GM12878 (cell line): ENCODE measurements around the gene HS6ST1. TPM values are rescaled to one million over a fixed set of nuclear protein-coding genes. Genes with fewer than 3 reads are reported as not detected.

ENCODE experiments used
- BACH1 ChIP-seq: fragments of 450-650 bp; IDR thresholded peaks from 2 replicates; pipeline ENCODE4 v1.6.1; 2017; ENCODE audit warnings: mild to moderate bottlenecking, borderline replicate concordance
- BCL11A ChIP-seq: IDR thresholded peaks from 2 replicates; pipeline ENCODE4 v1.6.1; 2011; ENCODE audit warnings: low read depth, low read length
- BHLHE40 ChIP-seq, 2 experiments: fragments of 450-650 bp in 1 of 2; IDR thresholded peaks; 2 replicates each; pipeline ENCODE4 v1.6.1; 2011 to 2017; ENCODE audit warnings: low read depth in 2 of 2, borderline replicate concordance in 1 of 2, improper control_type of control experiment in 1 of 2, low read length in 1 of 2, mild to moderate bottlenecking in 1 of 2
- CBFB ChIP-seq: IDR thresholded peaks from 2 replicates; pipeline ENCODE4 v1.6.1; 2016; ENCODE audit warnings: antibody characterized with exemption, low read depth
- CHD1 ChIP-seq: IDR thresholded peaks from 2 replicates; pipeline ENCODE4 v1.6.1; 2012; ENCODE audit warnings: low read depth, low read length, improper control_type of control experiment
- ELK1 ChIP-seq: IDR thresholded peaks from 2 replicates; pipeline ENCODE4 v1.6.1; 2012; ENCODE audit warnings: low read depth, low read length, improper control_type of control experiment
- GABPA ChIP-seq: IDR thresholded peaks from 2 replicates; pipeline ENCODE4 v1.6.1; 2014; ENCODE audit warnings: antibody characterized with exemption, low read depth, mild to moderate bottlenecking, inconsistent platforms
- GATAD2B ChIP-seq: fragments of 450-650 bp; conservative IDR thresholded peaks from 2 replicates; pipeline ENCODE4 v1.6.1; 2017; ENCODE audit warnings: low read depth, mild to moderate bottlenecking, moderate library complexity
- IKZF1 ChIP-seq: fragments of 450-650 bp; conservative IDR thresholded peaks from 2 replicates; pipeline ENCODE4 v1.6.1; 2017; ENCODE audit warnings: antibody characterized with exemption, mild to moderate bottlenecking
- MTA3 ChIP-seq: IDR thresholded peaks from 2 replicates; pipeline ENCODE4 v1.6.1; 2012; ENCODE audit warnings: low read length, inconsistent platforms, borderline replicate concordance
- MYB ChIP-seq: fragments of 150-350 bp; IDR thresholded peaks from 2 replicates; pipeline ENCODE4 v1.6.1; 2014; ENCODE audit warnings: mild to moderate bottlenecking, low read depth, low read length, borderline replicate concordance
- NBN ChIP-seq: fragments of 450-650 bp; IDR thresholded peaks from 2 replicates; pipeline ENCODE4 v1.6.1; 2016
- PAX5 ChIP-seq: IDR thresholded peaks from 2 replicates; pipeline ENCODE4 v1.6.1; 2011; ENCODE audit warnings: low read depth, low read length, borderline replicate concordance
- PML ChIP-seq: IDR thresholded peaks from 2 replicates; pipeline ENCODE4 v1.6.1; 2012; ENCODE audit warnings: low read length, inconsistent platforms
- RCOR1 ChIP-seq: conservative IDR thresholded peaks from 2 replicates; pipeline ENCODE4 v1.6.1; 2012; ENCODE audit warnings: low read depth, low read length, improper control_type of control experiment
- SMAD5 ChIP-seq: IDR thresholded peaks from 2 replicates; pipeline ENCODE4 v1.6.1; 2016; ENCODE audit warnings: antibody characterized with exemption, low read depth
- TBL1XR1 ChIP-seq: IDR thresholded peaks from 2 replicates; pipeline ENCODE4 v1.6.1; 2012; ENCODE audit warnings: low read depth, low read length, improper control_type of control experiment
- TCF3 ChIP-seq: IDR thresholded peaks from 2 replicates; pipeline ENCODE4 v1.6.1; 2012; ENCODE audit warnings: low read depth, mild to moderate bottlenecking, low read length, borderline replicate concordance; ENCODE audit not compliant: insufficient read depth
- YY1 ChIP-seq: IDR thresholded peaks from 2 replicates; pipeline ENCODE4 v1.6.1; 2011; ENCODE audit warnings: low read depth, mild to moderate bottlenecking, low read length
- ZBTB11 ChIP-seq: fragments of 450-650 bp; formaldehyde crosslinking; IDR thresholded peaks from 2 replicates; pipeline ENCODE4 v1.5.0; 2022; ENCODE audit warnings: mild to moderate bottlenecking, missing genetic modification characterization
- ZNF207 ChIP-seq: fragments of 450-650 bp; IDR thresholded peaks from 2 replicates; pipeline ENCODE4 v1.6.1; 2014; ENCODE audit warnings: antibody characterized with exemption, mild to moderate bottlenecking, borderline replicate concordance
- ZNF687 ChIP-seq: fragments of 450-650 bp; IDR thresholded peaks from 2 replicates; pipeline ENCODE4 v1.6.1; 2017; ENCODE audit warnings: mild to moderate bottlenecking, moderate library complexity
- polyA plus RNA-seq, 11 experiments: library from polyadenylated mRNA; depleted of rRNA in 4 of 11; unstranded in 6 of 11; stranded (reverse) in 5 of 11; fragments of >200 nt; fragmentation: Nextera tagmentation in 4 of 11; fragmentation: Illumina TruSeq in 1 of 11; extraction: Ambion mirVana in 4 of 11; extraction: Trizol in 1 of 11; gene quantifications; 1 replicate in 1 of 11; 2 replicates in 10 of 11; pipeline versions ENCODE4 v1.2.1 to v1.2.3, GENCODE V29; 2011 to 2016; ENCODE audit warnings: inconsistent platforms in 2 of 11, missing spikeins in 2 of 11, low read depth in 1 of 11
- total RNA-seq, 4 experiments: library from RNA; depleted of rRNA in 3 of 4; stranded (reverse); fragments of >200 nt in 3 of 4; fragmentation: Illumina TruSeq in 1 of 4; extraction: Trizol in 1 of 4; gene quantifications; 2 replicates each; pipeline versions ENCODE4 v1.2.1 to v1.2.3, GENCODE V29; 2013 to 2021

HS6ST1 gene
- total and polyA plus RNA-seq, 10 of the 15 experiments (the other 5 are each of a cell fraction or from before 2014, with no cell fraction given) = 0.48 to 17.0 (median 4.7) TPM

GRCh38 chr2:128232965-128233789 is 85.5 kb downstream of the HS6ST1 start (continued):
- TF ChIP-seq CBFB = no peak
- no peak for TF ChIP-seq BHLHE40 (IDR thresholded peaks at IDR 0.05; ENCODE audit: borderline replicate concordance in 1 of 2, low read depth in 2 of 2, low read length in 1 of 2)
- TF ChIP-seq NBN = 0 out of 2 replicates have a peak, but pooled peaks have one; percentile 39
- no peak for TF ChIP-seq RCOR1
- TF ChIP-seq ZNF207 = no peak
- TF ChIP-seq GATAD2B = no peak
- TF ChIP-seq SMAD5 = no peak
- no peak for TF ChIP-seq MTA3
- no peak for TF ChIP-seq TCF3
- no peak for TF ChIP-seq TBL1XR1
- no peak for TF ChIP-seq CHD1
- no peak for TF ChIP-seq MYB
- no peak for TF ChIP-seq ZBTB11 (CRISPR knock-in tag)
- no peak for TF ChIP-seq BCL11A
- TF ChIP-seq PML = no peak
- no peak for TF ChIP-seq GABPA
- no peak for TF ChIP-seq ZNF687
- TF ChIP-seq PAX5 = no peak
- TF ChIP-seq ELK1 = no peak
- peak; percentile 65; the same call in 1 of the 2 replicates for TF ChIP-seq YY1
- no peak for TF ChIP-seq BACH1
- 0 out of 2 replicates have a peak, but pooled peaks have one; percentile 35 for TF ChIP-seq IKZF1
